H9 (cell line): ENCODE results near the gene HOXA4. TPM values are rescaled to one million over a fixed set of nuclear protein-coding genes. Genes with fewer than 3 reads are reported as not detected.

Experiments used
- DNase-seq: peaks from one replicate; pipeline ENCODE4 v3.0.0-alpha.2; 2017
- H2AFZ ChIP-seq: one replicate; pipeline ENCODE4 v1.6.1; 2013; ENCODE audit warnings: mild to moderate bottlenecking, low read length, control low read depth, moderate library complexity
- H2AK5ac ChIP-seq: 2 replicates; pipeline ENCODE4 v1.6.1; 2013; ENCODE audit warnings: low read length, control low read depth, mixed read lengths; ENCODE audit not compliant: insufficient read length
- H2BK120ac ChIP-seq: one replicate; pipeline ENCODE4 v1.6.1; 2013; ENCODE audit warnings: low read depth, mild to moderate bottlenecking, low read length, control low read depth, inconsistent platforms; ENCODE audit not compliant: poor library complexity, severe bottlenecking
- H2BK12ac ChIP-seq: 2 replicates; pipeline ENCODE4 v1.6.1; 2013; ENCODE audit warnings: low read length, control low read depth, mixed read lengths, low read depth; ENCODE audit not compliant: insufficient read length
- H2BK15ac ChIP-seq: 2 replicates; pipeline ENCODE4 v1.6.1; 2013; ENCODE audit warnings: low read depth, low read length, control low read depth
- H2BK20ac ChIP-seq: one replicate; pipeline ENCODE4 v1.6.1; 2013; ENCODE audit warnings: low read depth, mild to moderate bottlenecking, low read length, control low read depth, inconsistent platforms; ENCODE audit not compliant: poor library complexity, severe bottlenecking
- H2BK5ac ChIP-seq: 2 replicates; pipeline ENCODE4 v1.6.1; 2013; ENCODE audit warnings: low read length, control low read depth, mixed read lengths; ENCODE audit not compliant: insufficient read length
- H3K14ac ChIP-seq: 2 replicates; pipeline ENCODE4 v1.6.1; 2013; ENCODE audit warnings: low read length, control low read depth; ENCODE audit not compliant: insufficient read depth
- H3K18ac ChIP-seq: 2 replicates; pipeline ENCODE4 v1.6.1; 2013; ENCODE audit warnings: low read depth, mild to moderate bottlenecking, mixed read lengths, low read length, control low read depth; ENCODE audit not compliant: insufficient read length
- H3K23ac ChIP-seq: 2 replicates; pipeline ENCODE4 v1.6.1; 2013; ENCODE audit warnings: low read length, control low read depth, mixed read lengths, low read depth; ENCODE audit not compliant: insufficient read length
- H3K23me2 ChIP-seq: 2 replicates; pipeline ENCODE4 v1.6.1; 2013; ENCODE audit warnings: low read depth, mild to moderate bottlenecking, mixed read lengths, low read length, control low read depth; ENCODE audit not compliant: insufficient read length, poor library complexity, severe bottlenecking
- H3K27ac ChIP-seq: 2 replicates; pipeline ENCODE4 v1.5.1; 2013; ENCODE audit warnings: low read length, control low read depth, mixed read lengths, low read depth; ENCODE audit not compliant: insufficient read length
- H3K27me3 ChIP-seq: 2 replicates; pipeline ENCODE4 v1.6.1; 2013; ENCODE audit warnings: low read length, control low read depth, inconsistent platforms; ENCODE audit not compliant: insufficient read depth
- H3K4ac ChIP-seq: 2 replicates; pipeline ENCODE4 v1.6.1; 2013; ENCODE audit warnings: low read depth, mild to moderate bottlenecking, control low read depth, inconsistent platforms, low read length, moderate library complexity
- H3K4me1 ChIP-seq: 2 replicates; pipeline ENCODE4 v1.6.1; 2013; ENCODE audit warnings: low read length, control low read depth, inconsistent platforms; ENCODE audit not compliant: insufficient read depth
- H3K4me2 ChIP-seq: 2 replicates; pipeline ENCODE4 v1.6.1; 2013; ENCODE audit warnings: low read length, control low read depth, mixed read lengths; ENCODE audit not compliant: insufficient read length, insufficient read depth
- H3K56ac ChIP-seq: 2 replicates; pipeline ENCODE4 v1.6.1; 2013; ENCODE audit warnings: low read depth, mild to moderate bottlenecking, mixed read lengths, low read length, control low read depth; ENCODE audit not compliant: insufficient read length
- H3K79me1 ChIP-seq: 2 replicates; pipeline ENCODE4 v1.6.1; 2013; ENCODE audit warnings: low read depth, mild to moderate bottlenecking, moderate library complexity, low read length, control low read depth, inconsistent platforms; ENCODE audit not compliant: insufficient read depth, poor library complexity, severe bottlenecking
- H3K79me2 ChIP-seq: 2 replicates; pipeline ENCODE4 v1.6.1; 2013; ENCODE audit warnings: low read length, control low read depth, inconsistent platforms; ENCODE audit not compliant: insufficient read depth
- H3K9ac ChIP-seq: 2 replicates; pipeline ENCODE4 v1.6.1; 2013; ENCODE audit warnings: low read length, control low read depth, mixed read lengths; ENCODE audit not compliant: insufficient read length; ENCODE audit errors: extremely low read depth
- H3K9me3 ChIP-seq: one replicate; pipeline ENCODE4 v1.6.1; 2013; ENCODE audit warnings: low read depth, low read length, inconsistent platforms; ENCODE audit not compliant: control insufficient read depth
- H3T11ph ChIP-seq: one replicate; pipeline ENCODE4 v1.6.1; 2013; ENCODE audit warnings: mild to moderate bottlenecking, low read length, control low read depth, inconsistent platforms
- H4K20me1 ChIP-seq: one replicate; pipeline ENCODE4 v1.6.1; 2013; ENCODE audit not compliant: control insufficient read depth, insufficient read length, insufficient read depth
- H4K5ac ChIP-seq: 2 replicates; pipeline ENCODE4 v1.6.1; 2013; ENCODE audit warnings: low read depth, mild to moderate bottlenecking, mixed read lengths, low read length, control low read depth; ENCODE audit not compliant: insufficient read length
- H4K8ac ChIP-seq: replicated peaks from 2 replicates; pipeline ENCODE4 v1.6.1; 2013; ENCODE audit warnings: low read length, control low read depth, mixed read lengths, low read depth; ENCODE audit not compliant: insufficient read length
- H4K91ac ChIP-seq: 2 replicates; pipeline ENCODE4 v1.6.1; 2013; ENCODE audit warnings: low read depth, mild to moderate bottlenecking, moderate library complexity, mixed read lengths, low read length, control low read depth; ENCODE audit not compliant: insufficient read length
- H3K27ac Mint-ChIP-seq, 3 experiments: 2 replicates in 2 of 3; 3 replicates in 1 of 3; pipeline ENCODE4 v1.8.0; 2020 to 2021; ENCODE audit warnings: mixed read lengths in 3 of 3, mild to moderate bottlenecking in 1 of 3, moderate library complexity in 1 of 3
- H3K27me3 Mint-ChIP-seq: 2 replicates; pipeline ENCODE4 v1.8.0; 2021; ENCODE audit warnings: low read depth, mild to moderate bottlenecking, moderate library complexity, mixed read lengths
- H3K36me3 Mint-ChIP-seq, 3 experiments: 2 replicates in 2 of 3; 3 replicates in 1 of 3; pipeline ENCODE4 v1.8.0; 2020 to 2021; ENCODE audit warnings: low read depth in 3 of 3, mixed read lengths in 3 of 3; ENCODE audit not compliant: insufficient read depth in 1 of 3
- H3K4me1 Mint-ChIP-seq, 2 experiments: 2 replicates each; pipeline ENCODE4 v1.8.0; 2020; ENCODE audit warnings: mixed read lengths in 2 of 2
- H3K4me3 Mint-ChIP-seq, 2 experiments: 2 replicates in 1 of 2; 3 replicates in 1 of 2; pipeline ENCODE4 v1.8.0; 2020 to 2021; ENCODE audit warnings: mild to moderate bottlenecking in 2 of 2, mixed read lengths in 2 of 2, moderate library complexity in 1 of 2
- H3K9me3 Mint-ChIP-seq, 2 experiments: 2 replicates in 1 of 2; 3 replicates in 1 of 2; pipeline ENCODE4 v1.8.0; 2020; ENCODE audit warnings: mild to moderate bottlenecking in 2 of 2, mixed read lengths in 2 of 2, moderate library complexity in 1 of 2
- WGBS: extraction: QIAGEN DNeasy Blood & Tissue Kit; methylation state at CpG from one replicate; pipeline ENCODE4 v1.1.7; 2013; ENCODE audit warnings: missing lambda C conversion rate, low lambda C conversion rate, mixed read lengths; ENCODE audit not compliant: insufficient read length; ENCODE audit errors: extremely low coverage; 5-methylcytosine and 5-hydroxymethylcytosine counted together
- total RNA-seq: library from RNA; stranded (reverse); gene quantifications from 2 replicates; pipeline ENCODE4 v1.2.1, GENCODE V29; 2021
- TF ChIP-seq, protein P1 (sequence below): fragments of 200-600 bp; sonication (generic); conservative IDR thresholded peaks from 3 replicates; pipeline ENCODE4 v1.8.0; 2021; ENCODE audit warnings: antibody characterized with exemption, mild to moderate bottlenecking

HOXA4 gene
- total RNA-seq, 1 experiment from 2014 or later: not detected

DNA sequence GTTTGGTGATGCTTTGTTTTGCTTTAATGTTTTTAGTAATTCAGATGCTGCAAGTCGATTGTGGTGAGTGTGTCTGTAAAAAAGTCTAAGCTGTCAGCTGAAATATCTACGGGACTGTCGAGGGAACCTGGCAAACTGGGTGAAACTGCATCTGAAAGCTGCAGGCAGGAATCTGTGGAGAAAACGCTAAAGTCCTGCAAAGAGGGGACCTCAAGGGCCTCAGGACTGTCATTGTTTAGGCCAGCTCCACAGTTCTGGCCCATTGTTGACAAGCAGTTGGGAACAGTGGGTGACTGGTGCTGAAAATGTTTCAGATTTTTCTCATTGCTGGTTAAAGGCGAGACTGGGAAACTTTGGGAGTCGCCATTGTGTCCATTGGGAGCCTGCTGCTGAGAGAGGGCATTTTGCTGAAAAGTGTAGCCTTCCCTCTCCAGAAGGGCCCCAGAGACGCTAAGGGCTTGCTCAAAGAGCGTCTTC, 29.8 kb downstream of the HOXA4 start:
- Histone ChIP-seq H2BK20ac (no peak overlapping the region), H3K14ac (no peak overlapping the region), H3T11ph (no peak overlapping the region), H3K4ac (no peak overlapping the region), H4K5ac (no peak overlapping the region), H3K9me3 (no peaks in the 10 kb centered on the region), H3K79me2 (no peaks in the 10 kb centered on the region), H3K23me2 (peaks cover 5% of the 10 kb centered on the region), H3K4me1 (no peaks in the 10 kb centered on the region), H3K79me1 (no peaks in the 10 kb centered on the region), H2AFZ (no peak overlapping the region), H3K56ac (no peak overlapping the region), H3K27me3 (peaks cover 96% of the 10 kb centered on the region), H3K9ac (no peak overlapping the region), H2BK12ac (no peak overlapping the region), H2BK5ac (no peak overlapping the region), H2BK120ac (no peak overlapping the region), H3K18ac (no peak overlapping the region), H2AK5ac (no peak overlapping the region), H4K20me1 (peaks cover 2% of the 10 kb centered on the region), H2BK15ac (no peak overlapping the region), H4K91ac (no peak overlapping the region), H3K27ac (no peak overlapping the region), H3K4me2 (peak overlapping the region; percentile 6), H3K23ac (no peak overlapping the region), H4K8ac (no peak overlapping the region)
- H3K4me3 Mint-ChIP-seq: no peak overlapping the region; a peak in 1 of 5 replicates
- no peaks in the 10 kb centered on the region for H3K36me3 Mint-ChIP-seq
- H3K27me3 Mint-ChIP-seq: peaks cover 100% of the 10 kb centered on the region
- H3K27ac Mint-ChIP-seq: no peak overlapping the region; a peak in 1 of 7 replicates
- no peak for DNase-seq
- H3K9me3 Mint-ChIP-seq: peaks cover 8 to 22% of the 10 kb centered on the region in 2 experiments
- no CpG with 5 or more reads among the region's 8 CpGs for WGBS
- TF ChIP-seq, protein P1, sequence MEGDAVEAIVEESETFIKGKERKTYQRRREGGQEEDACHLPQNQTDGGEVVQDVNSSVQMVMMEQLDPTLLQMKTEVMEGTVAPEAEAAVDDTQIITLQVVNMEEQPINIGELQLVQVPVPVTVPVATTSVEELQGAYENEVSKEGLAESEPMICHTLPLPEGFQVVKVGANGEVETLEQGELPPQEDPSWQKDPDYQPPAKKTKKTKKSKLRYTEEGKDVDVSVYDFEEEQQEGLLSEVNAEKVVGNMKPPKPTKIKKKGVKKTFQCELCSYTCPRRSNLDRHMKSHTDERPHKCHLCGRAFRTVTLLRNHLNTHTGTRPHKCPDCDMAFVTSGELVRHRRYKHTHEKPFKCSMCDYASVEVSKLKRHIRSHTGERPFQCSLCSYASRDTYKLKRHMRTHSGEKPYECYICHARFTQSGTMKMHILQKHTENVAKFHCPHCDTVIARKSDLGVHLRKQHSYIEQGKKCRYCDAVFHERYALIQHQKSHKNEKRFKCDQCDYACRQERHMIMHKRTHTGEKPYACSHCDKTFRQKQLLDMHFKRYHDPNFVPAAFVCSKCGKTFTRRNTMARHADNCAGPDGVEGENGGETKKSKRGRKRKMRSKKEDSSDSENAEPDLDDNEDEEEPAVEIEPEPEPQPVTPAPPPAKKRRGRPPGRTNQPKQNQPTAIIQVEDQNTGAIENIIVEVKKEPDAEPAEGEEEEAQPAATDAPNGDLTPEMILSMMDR: no peak
- peaks cover 23 to 51% of the 10 kb centered on the region in 2 experiments for H3K4me1 Mint-ChIP-seq
